Measurements from ENCODE around the gene ENAH.

DNA sequence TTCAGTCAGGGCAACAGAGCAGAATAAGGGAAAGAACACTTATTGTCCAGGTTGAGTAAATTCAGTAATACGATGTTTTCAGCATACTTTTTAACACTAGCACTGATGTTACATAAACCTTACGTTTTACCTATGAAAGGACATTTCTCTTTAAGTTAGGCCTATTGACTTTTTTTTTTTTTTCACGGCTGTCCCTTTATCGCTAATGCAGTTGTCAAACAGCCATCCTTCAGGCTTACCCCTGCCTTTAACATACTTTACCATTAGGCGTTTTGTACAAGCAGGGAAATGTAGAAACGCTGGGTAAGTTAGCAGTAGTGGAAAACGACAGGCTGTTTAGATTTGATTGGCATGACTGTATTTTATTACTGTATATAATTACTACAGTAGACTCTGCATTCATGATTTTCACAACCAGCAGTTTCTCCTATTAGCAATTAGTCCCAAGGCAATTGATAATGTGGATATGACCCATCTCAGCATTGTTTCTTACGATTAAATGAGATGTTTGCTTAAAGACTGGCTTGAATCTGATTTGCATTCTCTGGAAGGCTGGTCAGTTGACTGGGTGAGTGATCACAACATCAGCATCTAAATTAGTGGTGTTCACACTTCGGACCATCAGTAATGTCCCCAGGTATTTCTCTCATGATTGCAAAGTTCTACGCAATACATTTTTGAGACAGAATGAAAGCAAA is 115.2 kb downstream of the ENAH start:
- TF ChIP-seq, protein P1, sequence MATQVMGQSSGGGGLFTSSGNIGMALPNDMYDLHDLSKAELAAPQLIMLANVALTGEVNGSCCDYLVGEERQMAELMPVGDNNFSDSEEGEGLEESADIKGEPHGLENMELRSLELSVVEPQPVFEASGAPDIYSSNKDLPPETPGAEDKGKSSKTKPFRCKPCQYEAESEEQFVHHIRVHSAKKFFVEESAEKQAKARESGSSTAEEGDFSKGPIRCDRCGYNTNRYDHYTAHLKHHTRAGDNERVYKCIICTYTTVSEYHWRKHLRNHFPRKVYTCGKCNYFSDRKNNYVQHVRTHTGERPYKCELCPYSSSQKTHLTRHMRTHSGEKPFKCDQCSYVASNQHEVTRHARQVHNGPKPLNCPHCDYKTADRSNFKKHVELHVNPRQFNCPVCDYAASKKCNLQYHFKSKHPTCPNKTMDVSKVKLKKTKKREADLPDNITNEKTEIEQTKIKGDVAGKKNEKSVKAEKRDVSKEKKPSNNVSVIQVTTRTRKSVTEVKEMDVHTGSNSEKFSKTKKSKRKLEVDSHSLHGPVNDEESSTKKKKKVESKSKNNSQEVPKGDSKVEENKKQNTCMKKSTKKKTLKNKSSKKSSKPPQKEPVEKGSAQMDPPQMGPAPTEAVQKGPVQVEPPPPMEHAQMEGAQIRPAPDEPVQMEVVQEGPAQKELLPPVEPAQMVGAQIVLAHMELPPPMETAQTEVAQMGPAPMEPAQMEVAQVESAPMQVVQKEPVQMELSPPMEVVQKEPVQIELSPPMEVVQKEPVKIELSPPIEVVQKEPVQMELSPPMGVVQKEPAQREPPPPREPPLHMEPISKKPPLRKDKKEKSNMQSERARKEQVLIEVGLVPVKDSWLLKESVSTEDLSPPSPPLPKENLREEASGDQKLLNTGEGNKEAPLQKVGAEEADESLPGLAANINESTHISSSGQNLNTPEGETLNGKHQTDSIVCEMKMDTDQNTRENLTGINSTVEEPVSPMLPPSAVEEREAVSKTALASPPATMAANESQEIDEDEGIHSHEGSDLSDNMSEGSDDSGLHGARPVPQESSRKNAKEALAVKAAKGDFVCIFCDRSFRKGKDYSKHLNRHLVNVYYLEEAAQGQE (IDR thresholded peaks at IDR 0.05; ENCODE audit: insufficient read depth in 1 of 2, low read depth in 2 of 2, low read length in 2 of 2) = no peak
- TF ChIP-seq POLR2AphosphoS5 (IDR thresholded peaks at IDR 0.05; ENCODE audit: low read depth, low read length) = no peak
- TF ChIP-seq SIN3A (IDR thresholded peaks at IDR 0.05; ENCODE audit: borderline replicate concordance, insufficient read depth, low read length) = no peak
- no peak for TF ChIP-seq TAF1 (IDR thresholded peaks at IDR 0.05; ENCODE audit: borderline replicate concordance, insufficient read depth, low read length)
- no peak for TF ChIP-seq FOXP2 (optimal IDR thresholded peaks at IDR 0.05; ENCODE audit: borderline replicate concordance, extremely low read depth, extremely low read length, insufficient read depth)
